GM18870 (cell line): Measurements from ENCODE around the gene COL25A1.
"Not testable (repeated sequence)": the region's sequence is repeated elsewhere in the genome, so short reads cannot be mapped to it uniquely, and the experiment has no call there.

Experiments
- ATAC-seq: cut with Tn5 transposase; IDR thresholded peaks from one replicate; pipeline ENCODE4 v1.9.1; 2021; ENCODE audit warnings: moderate library complexity; ENCODE audit not compliant: unreplicated experiment

The COL25A1 gene

GRCh38 chr4:109131559-109131958, 170.9 kb downstream of the COL25A1 start:
- ATAC-seq = no peak

DNA sequence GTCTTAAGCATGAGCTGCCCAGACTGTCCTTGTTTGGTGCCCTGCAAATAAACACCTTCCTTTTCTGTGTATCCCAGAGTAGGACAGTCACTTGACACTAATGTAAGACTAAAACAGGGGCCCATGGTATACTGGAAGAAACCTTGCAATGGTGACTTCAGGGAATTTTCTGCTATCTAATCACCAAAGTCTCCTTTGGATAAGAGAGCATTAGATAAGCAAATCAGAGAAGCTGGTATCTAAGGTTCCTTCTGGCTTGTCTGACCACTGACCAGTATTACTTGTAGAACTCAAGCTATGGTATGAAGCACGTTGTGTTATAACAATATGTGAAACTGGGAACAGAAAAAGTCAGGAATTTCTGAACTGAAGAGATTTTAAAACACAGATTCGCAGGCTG, 173.9 kb downstream of the COL25A1 start:
- no peak for ATAC-seq

GRCh38 chr4:109127866-109128265, 174.6 kb downstream of the COL25A1 start:
- ATAC-seq = no peak

- no peak for ATAC-seq
These were observed 175.6 kb downstream of the COL25A1 start for GRCh38 chr4:109126856-109127255.

DNA sequence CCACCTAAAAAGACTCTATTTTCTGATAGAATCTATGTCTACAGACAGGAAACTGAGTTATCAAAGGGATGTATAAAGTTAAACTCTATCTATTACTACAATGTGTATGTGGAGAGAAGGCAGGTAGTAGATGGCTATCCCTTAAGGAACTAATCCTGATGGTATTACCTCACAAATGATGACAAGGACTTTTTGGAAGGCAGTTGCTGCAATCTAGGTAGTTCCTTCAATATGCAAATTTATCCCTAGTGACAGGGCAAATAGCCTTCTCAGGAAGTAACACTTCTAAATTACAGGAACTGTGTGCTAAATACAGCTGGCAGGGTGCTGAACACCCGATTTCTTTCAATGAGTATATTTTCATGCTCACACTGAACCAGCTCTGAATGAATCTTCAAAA, 177.4 kb downstream of the COL25A1 start:
- ATAC-seq = no peak

DNA sequence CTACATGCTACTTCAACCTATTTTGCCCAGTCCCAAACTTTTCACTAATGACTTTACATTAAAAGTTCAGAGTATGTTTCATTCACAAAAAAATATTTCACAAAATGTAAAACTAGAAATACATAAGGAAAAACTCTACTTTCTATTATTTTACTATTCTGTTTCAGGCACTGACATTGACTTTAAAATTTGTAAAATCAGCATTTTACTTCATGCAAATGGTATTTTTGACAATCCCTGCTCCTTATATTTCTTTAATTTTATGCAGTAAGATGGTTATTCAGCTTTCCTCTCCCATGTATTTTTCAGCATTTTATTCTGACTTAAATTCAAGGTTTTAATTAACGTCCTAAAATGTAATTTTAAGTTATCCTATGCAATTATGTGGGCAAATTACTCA, 178.5 kb downstream of the COL25A1 start:
- no peak for ATAC-seq

- no peak for ATAC-seq
These were observed 180.9 kb downstream of the COL25A1 start for GRCh38 chr4:109121561-109121960.

DNA sequence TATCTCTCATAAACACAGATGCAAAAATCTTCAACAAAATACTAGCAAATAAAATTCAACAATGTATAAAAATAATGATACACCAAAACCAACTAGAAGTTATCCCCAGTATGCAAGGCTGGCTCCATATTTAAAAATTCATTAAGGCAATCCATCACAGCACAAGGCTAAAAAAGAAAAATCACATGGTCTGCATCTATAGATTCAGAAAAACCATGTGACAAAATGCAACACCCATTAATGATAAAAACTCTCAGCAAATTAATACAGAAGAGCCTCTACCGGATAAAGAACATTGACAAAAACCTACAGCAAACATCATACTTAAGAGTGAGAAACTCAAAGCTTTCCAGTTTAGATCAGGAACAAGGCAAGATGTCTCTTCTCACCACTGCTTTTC, 182.6 kb downstream of the COL25A1 start:
- ATAC-seq = no peak

DNA sequence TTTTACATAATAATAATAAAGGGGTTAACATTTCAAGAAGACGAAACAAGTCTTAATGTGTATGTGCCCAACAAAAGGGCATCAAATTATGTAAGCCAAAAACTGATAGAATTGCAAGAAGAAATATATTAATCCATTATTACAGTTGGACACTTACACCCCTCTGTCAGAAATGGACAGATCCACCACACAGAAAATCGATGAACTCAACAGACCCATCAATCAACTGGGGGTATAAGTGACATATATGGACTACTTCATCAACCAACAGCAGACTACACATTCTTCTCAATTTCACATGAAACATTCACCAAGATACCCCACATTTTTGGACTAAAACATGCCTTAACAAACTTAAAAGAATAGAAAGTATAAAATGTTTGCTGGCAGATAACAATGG, 183.8 kb downstream of the COL25A1 start:
- ATAC-seq = no peak

- ATAC-seq = no peak
These were observed 188.0 kb downstream of the COL25A1 start for GRCh38 chr4:109114501-109114900.

- no peak for ATAC-seq
These were observed 188.9 kb downstream of the COL25A1 start for GRCh38 chr4:109113521-109113920.

- no peak for ATAC-seq
These were observed 191.4 kb downstream of the COL25A1 start for GRCh38 chr4:109111031-109111430.

DNA sequence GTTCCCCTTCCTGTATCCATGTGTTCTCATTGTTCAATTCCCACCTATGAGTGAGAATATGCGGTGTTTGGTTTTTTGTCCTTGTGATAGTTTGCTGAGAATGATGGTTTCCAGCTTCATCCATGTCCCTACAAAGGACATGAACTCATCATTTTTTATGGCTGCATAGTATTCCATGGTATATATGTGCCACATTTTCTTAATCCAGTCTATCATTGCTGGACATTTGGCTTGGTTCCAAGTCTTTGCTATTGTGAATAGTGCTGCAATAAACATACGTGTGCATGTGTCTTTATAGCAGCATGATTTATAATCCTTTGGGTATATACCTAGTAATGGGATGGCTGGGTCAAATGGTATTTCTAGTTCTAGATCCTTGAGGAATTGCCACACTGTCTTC, 194.2 kb downstream of the COL25A1 start:
- ATAC-seq = not testable (repeated sequence)

DNA sequence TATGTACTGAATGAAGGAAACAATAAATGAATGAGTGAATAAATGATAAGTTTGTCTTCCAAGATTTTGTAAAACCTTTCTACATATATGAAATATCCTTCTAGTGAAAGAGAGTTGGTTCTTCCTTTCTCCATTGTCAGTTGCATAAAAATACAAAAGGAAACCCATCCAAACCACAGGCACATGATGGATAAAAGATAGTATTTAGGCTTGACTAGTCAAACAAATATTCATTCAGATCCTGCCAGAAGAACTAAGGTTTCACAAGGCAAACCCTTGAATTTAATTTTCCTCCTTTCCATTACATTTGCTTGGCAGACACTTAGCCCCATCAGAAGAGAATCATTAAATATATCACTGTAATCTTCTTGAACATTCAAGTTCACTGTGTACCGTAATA, 208.4 kb downstream of the COL25A1 start:
- ATAC-seq = no peak

GRCh38 chr4:109091727-109092409, 210.6 kb downstream of the COL25A1 start:
- ATAC-seq = no peak

DNA sequence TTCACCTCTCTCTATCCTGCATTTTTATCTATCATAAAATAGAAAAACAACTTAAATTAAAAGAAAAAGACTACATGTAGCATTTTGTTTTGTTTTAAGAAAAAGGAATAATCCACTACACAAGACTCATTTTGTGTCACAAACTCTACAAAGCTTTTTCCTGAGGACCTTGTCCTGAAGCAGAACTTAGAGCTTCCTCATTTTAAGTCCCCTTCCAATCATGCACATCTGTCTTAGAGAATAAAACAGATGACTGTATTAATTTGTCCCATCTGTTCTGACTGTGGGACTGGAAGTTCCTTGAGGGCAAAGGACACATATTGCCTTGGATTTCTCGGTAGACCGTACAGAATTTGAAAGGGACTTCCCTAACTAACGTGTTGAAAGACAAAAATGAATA, 218.5 kb downstream of the COL25A1 start:
- no peak for ATAC-seq

DNA sequence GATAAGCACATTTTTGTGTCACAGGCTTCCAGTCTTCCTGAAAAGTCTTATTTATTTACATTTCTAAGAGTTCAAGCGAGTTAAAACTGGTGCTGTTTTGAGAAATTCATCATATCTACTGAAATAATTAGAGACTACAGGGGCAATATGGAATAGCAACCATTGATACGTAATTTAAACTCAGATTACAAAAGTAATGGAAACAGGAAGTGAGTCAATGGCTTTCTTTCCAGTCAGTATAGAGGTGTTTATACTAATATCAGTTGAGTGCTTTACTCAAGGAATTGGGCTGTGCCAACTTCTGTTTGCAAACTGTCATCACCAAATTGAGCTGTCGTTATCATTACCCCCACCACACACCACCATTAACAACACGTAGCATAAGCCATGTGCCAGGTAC, 222.7 kb downstream of the COL25A1 start:
- no peak for ATAC-seq

DNA sequence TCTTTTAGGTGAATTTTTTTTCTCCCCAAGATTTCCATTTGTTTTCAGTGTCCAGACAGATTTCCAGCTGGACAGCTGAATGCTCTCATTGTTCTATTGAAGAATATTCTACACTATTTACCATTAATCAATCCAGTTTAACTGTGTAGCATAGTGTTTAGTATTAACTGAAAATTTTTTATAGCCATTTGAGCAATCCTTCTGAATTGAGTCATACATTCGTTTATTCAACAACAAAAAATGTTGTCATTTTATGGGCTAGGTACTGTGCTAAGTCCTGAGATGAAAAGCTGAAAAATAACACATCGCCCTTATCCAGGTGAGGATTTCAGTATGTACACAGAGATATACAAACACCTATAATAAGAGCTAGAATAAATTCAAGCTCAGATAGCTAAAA, 223.3 kb downstream of the COL25A1 start:
- no peak for ATAC-seq

- no peak for ATAC-seq
These were observed 223.7 kb downstream of the COL25A1 start for GRCh38 chr4:109078724-109079123.

GRCh38 chr4:109077505-109077904, 225.0 kb downstream of the COL25A1 start:
- no peak for ATAC-seq

GRCh38 chr4:109076709-109077108, 225.7 kb downstream of the COL25A1 start:
- not testable (repeated sequence) for ATAC-seq

DNA sequence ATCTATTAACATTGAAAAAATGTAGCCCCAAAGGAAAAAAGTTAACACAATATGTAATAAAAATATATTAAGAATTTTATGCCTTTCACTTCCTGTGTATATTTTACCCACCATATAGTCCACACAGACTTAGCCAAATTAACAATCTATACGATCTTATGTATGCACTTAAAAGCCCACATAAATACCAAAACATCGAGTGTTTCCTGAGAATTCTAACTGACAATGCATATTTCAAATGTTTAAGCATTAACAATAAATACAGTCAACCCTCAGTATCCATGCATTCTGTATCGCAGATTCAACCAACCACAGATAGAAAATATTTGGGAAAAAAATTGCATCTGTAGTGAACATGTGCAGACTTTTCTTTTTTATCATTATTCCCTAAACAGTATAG, 226.8 kb downstream of the COL25A1 start:
- no peak for ATAC-seq

DNA sequence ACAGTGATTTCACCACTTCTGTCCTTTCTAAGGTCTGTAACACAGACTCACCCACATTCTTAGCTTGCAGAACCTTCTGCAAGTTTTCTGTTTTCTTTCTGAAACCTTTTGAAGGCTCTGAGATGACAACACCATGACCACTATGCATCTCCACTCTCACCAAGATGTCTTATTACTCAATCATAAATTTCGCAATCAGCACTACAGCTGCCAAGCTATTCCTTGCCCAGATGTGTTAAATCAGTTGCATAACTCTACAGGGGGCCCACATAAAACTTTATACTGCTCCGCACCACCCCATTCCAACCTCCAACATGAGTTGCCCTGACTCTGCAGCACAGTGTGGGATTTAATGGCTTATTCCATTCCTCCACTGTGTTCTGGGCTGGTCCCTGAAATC, 229.9 kb downstream of the COL25A1 start:
- ATAC-seq = no peak
